Effector CD4-positive, alpha-beta T cell (primary cell): Measurements from ENCODE around the gene CIAO3.
"Not testable (repeated sequence)": the region's sequence is repeated elsewhere in the genome, so short reads cannot be mapped to it uniquely, and the experiment has no call there.

Experiments used
- DNase-seq: peaks from one replicate; pipeline ENCODE4 v3.0.0-alpha.2; 2020

CIAO3 gene

GRCh38 chr16:708019-708418 lies 32.8 kb downstream of the CIAO3 start:
- no peak for DNase-seq

- DNase-seq: no peak
Measured at GRCh38 chr16:707062-707538, 33.7 kb downstream of the CIAO3 start.

- DNase-seq: no peak
Measured at GRCh38 chr16:706189-707061, 34.4 kb downstream of the CIAO3 start.

GRCh38 chr16:705431-706188 lies 35.2 kb downstream of the CIAO3 start, which contains the start of gene FBXL16:
TSS of gene FBXL16 (minus strand) at chr16:705801. CDS start at chr16:697405, 8,396 bp downstream.
- no peak for DNase-seq

- DNase-seq: no peak
Measured at GRCh38 chr16:704552-705380, 36.0 kb downstream of the CIAO3 start.

GRCh38 chr16:704047-704446 lies 36.8 kb downstream of the CIAO3 start:
- no peak for DNase-seq

GRCh38 chr16:703406-703805 lies 37.4 kb downstream of the CIAO3 start:
- DNase-seq: no peak

GRCh38 chr16:702341-702740 lies 38.5 kb downstream of the CIAO3 start:
- no peak for DNase-seq

GRCh38 chr16:700684-701584 lies 39.9 kb downstream of the CIAO3 start:
- peak; percentile 42 for DNase-seq

GRCh38 chr16:698911-699671 lies 41.7 kb downstream of the CIAO3 start:
- DNase-seq: no peak

GRCh38 chr16:695355-696089 lies 45.3 kb downstream of the CIAO3 start:
- DNase-seq: peak; percentile 53

GRCh38 chr16:694863-695354 lies 45.9 kb downstream of the CIAO3 start:
- DNase-seq: no peak

- DNase-seq: no peak
Measured at GRCh38 chr16:694187-694862, 46.5 kb downstream of the CIAO3 start.

GRCh38 chr16:693766-694165 lies 47.0 kb downstream of the CIAO3 start:
- DNase-seq: no peak

GRCh38 chr16:693364-693763 lies 47.4 kb downstream of the CIAO3 start:
- no peak for DNase-seq

- no peak for DNase-seq
Measured at GRCh38 chr16:692356-693108, 48.3 kb downstream of the CIAO3 start.

GRCh38 chr16:691242-691641 lies 49.6 kb downstream of the CIAO3 start:
- DNase-seq: not testable (repeated sequence)

- no peak for DNase-seq
Measured at GRCh38 chr16:689175-689897, 51.5 kb downstream of the CIAO3 start.
